Endothelial cell (in vitro differentiated cells): Measurements from ENCODE around the gene OBSL1. TPM values are rescaled to one million over a fixed set of nuclear protein-coding genes. Genes with fewer than 3 reads are reported as not detected.

ENCODE experiments used
- DNase-seq: peaks from one replicate; pipeline ENCODE4 v3.0.0; 2021; ENCODE audit warnings: low spot score
- H3K27ac Mint-ChIP-seq: one replicate; pipeline ENCODE4 v1.8.0; 2021; ENCODE audit warnings: mixed read lengths, inconsistent platforms; ENCODE audit not compliant: unreplicated experiment
- H3K27me3 Mint-ChIP-seq: one replicate; pipeline ENCODE4 v1.8.0; 2021; ENCODE audit warnings: mild to moderate bottlenecking, moderate library complexity, mixed read lengths, inconsistent platforms; ENCODE audit not compliant: unreplicated experiment
- H3K36me3 Mint-ChIP-seq: one replicate; pipeline ENCODE4 v1.8.0; 2021; ENCODE audit warnings: mild to moderate bottlenecking, low read depth, mixed read lengths, inconsistent platforms; ENCODE audit not compliant: unreplicated experiment
- H3K4me1 Mint-ChIP-seq: one replicate; pipeline ENCODE4 v1.8.0; 2021; ENCODE audit warnings: mild to moderate bottlenecking, mixed read lengths, inconsistent platforms; ENCODE audit not compliant: unreplicated experiment
- H3K4me3 Mint-ChIP-seq: one replicate; pipeline ENCODE4 v1.8.0; 2021; ENCODE audit warnings: mild to moderate bottlenecking, mixed read lengths, inconsistent platforms; ENCODE audit not compliant: unreplicated experiment
- H3K9me3 Mint-ChIP-seq: one replicate; pipeline ENCODE4 v1.8.0; 2021; ENCODE audit warnings: mixed read lengths, inconsistent platforms; ENCODE audit not compliant: unreplicated experiment
- total RNA-seq: library from RNA; stranded (reverse); fragmentation: NEBNext Ultra II Directional; extraction: Animal tissue kit (Norgen Biotek cat#: 25700); gene quantifications from one replicate; pipeline ENCODE4 v1.2.1, GENCODE V29; 2021; ENCODE audit not compliant: unreplicated experiment
- TF ChIP-seq, protein P1 (sequence below): fragments of 200-600 bp; sonication (generic); IDR thresholded peaks from one replicate; pipeline ENCODE4 v1.5.0; 2021; ENCODE audit warnings: antibody characterized with exemption; ENCODE audit not compliant: unreplicated experiment

Gene OBSL1
- total RNA-seq, 1 donor from 2014 or later: 53.4 TPM

DNA sequence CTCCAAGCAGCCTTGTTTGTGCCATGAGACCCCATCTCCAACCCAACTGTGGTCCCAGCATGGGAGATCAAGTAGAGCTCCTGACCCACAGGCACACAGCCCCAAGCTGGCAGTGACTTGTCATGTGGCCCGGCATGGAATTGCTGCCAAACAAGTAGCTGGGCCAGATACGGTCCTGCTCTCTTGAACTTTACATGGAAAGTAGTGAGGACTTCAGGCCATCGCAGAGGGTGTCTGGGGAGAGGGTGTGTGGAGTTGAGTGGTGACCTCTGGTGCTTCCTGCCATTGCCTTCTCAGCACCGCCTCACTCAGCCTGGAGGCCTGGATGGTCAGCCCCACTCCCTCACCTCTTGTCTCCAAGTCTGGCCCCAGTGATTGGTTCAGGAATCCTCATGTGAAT is 45.2 kb upstream of the OBSL1 start:
- Mint-ChIP-seq H3K36me3 (peaks cover 6% of the 10 kb centered on the region), H3K4me1 (no peaks in the 10 kb centered on the region), H3K27me3 (peaks cover 8% of the 10 kb centered on the region), H3K27ac (no peak overlapping the region), H3K4me3 (no peak overlapping the region), H3K9me3 (no peaks in the 10 kb centered on the region)
- no peak for DNase-seq
- TF ChIP-seq, protein P1, sequence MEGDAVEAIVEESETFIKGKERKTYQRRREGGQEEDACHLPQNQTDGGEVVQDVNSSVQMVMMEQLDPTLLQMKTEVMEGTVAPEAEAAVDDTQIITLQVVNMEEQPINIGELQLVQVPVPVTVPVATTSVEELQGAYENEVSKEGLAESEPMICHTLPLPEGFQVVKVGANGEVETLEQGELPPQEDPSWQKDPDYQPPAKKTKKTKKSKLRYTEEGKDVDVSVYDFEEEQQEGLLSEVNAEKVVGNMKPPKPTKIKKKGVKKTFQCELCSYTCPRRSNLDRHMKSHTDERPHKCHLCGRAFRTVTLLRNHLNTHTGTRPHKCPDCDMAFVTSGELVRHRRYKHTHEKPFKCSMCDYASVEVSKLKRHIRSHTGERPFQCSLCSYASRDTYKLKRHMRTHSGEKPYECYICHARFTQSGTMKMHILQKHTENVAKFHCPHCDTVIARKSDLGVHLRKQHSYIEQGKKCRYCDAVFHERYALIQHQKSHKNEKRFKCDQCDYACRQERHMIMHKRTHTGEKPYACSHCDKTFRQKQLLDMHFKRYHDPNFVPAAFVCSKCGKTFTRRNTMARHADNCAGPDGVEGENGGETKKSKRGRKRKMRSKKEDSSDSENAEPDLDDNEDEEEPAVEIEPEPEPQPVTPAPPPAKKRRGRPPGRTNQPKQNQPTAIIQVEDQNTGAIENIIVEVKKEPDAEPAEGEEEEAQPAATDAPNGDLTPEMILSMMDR: no peak

DNA sequence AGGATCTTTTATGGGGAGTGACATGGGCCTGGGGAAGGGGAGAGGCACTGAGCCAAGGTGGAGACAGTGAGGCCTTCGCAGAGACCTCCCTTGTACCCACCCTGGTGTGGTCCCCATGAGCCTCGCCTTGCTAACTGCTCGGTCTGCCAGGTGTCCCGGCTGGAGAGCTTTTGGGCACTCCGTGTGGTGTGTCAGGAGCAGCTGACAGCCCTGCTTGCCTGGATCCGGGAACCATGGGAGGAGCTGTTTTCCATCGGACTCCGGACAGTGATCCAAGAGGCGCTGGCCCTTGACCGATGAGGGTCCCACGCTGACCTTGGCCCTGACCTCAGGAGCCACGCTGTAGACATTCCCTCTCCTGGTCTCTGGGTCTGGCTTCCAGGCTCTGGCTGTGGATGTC is 44.6 kb upstream of the OBSL1 start:
- Mint-ChIP-seq H3K9me3 (no peaks in the 10 kb centered on the region), H3K27me3 (peaks cover 12% of the 10 kb centered on the region), H3K4me3 (no peak overlapping the region), H3K4me1 (no peaks in the 10 kb centered on the region), H3K27ac (no peak overlapping the region), H3K36me3 (peaks cover 11% of the 10 kb centered on the region)
- TF ChIP-seq, protein P1: no peak
- no peak for DNase-seq

DNA sequence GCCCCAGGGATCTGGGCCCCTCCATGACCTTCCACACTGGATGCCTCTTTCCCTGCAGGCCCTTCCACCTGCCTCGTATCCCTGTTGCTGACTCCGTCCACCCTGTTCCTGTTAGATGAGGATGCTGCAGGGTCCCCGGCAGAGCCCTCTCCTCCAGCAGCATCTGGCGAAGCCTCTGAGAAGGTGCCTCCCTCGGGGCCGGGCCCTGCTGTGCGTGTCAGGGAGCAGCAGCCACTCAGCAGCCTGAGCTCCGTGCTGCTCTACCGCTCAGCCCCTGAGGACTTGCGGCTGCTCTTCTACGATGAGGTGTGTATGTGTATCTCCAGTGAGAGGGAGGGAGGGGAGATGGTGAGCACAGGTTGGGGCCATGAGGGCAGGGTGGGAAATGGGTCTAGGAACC is 43.7 kb upstream of the OBSL1 start:
- Mint-ChIP-seq H3K4me1 (no peaks in the 10 kb centered on the region), H3K27ac (no peak overlapping the region), H3K4me3 (no peak overlapping the region), H3K9me3 (no peaks in the 10 kb centered on the region), H3K36me3 (peaks cover 14% of the 10 kb centered on the region), H3K27me3 (peaks cover 14% of the 10 kb centered on the region)
- TF ChIP-seq, protein P1: no peak
- no peak for DNase-seq

- H3K27ac Mint-ChIP-seq: no peak overlapping the region
- no peaks in the 10 kb centered on the region for H3K4me1 Mint-ChIP-seq
- no peaks in the 10 kb centered on the region for H3K9me3 Mint-ChIP-seq
- no peak overlapping the region for H3K4me3 Mint-ChIP-seq
- H3K27me3 Mint-ChIP-seq: peaks cover 14% of the 10 kb centered on the region
- peaks cover 20% of the 10 kb centered on the region for H3K36me3 Mint-ChIP-seq
- TF ChIP-seq, protein P1: no peak
- DNase-seq: no peak
Observed at GRCh38 chr2:219614076-219614860, 42.9 kb upstream of the OBSL1 start.

GRCh38 chr2:219613461-219614070 is 42.2 kb upstream of the OBSL1 start:
- H3K27ac Mint-ChIP-seq: no peak overlapping the region
- no peaks in the 10 kb centered on the region for H3K4me1 Mint-ChIP-seq
- H3K4me3 Mint-ChIP-seq: no peak overlapping the region
- TF ChIP-seq, protein P1: no peak
- H3K36me3 Mint-ChIP-seq: peaks cover 20% of the 10 kb centered on the region
- peaks cover 14% of the 10 kb centered on the region for H3K27me3 Mint-ChIP-seq
- DNase-seq: no peak
- no peaks in the 10 kb centered on the region for H3K9me3 Mint-ChIP-seq
